B cell (primary cell): Measurements from ENCODE around the gene ELL3.
"Not testable (repeated sequence)": the region's sequence is repeated elsewhere in the genome, so short reads cannot be mapped to it uniquely, and the experiment has no call there.

Source experiments
- CTCF ChIP-seq: fragments of 200-600 bp; IDR thresholded peaks from one replicate; pipeline ENCODE4 v1.8.0; 2022; ENCODE audit warnings: antibody characterized with exemption, mild to moderate bottlenecking
- EZH2 ChIP-seq: IDR thresholded peaks from 2 replicates; pipeline ENCODE4 v1.6.1; 2012; ENCODE audit warnings: borderline replicate concordance, low read depth, mild to moderate bottlenecking, moderate library complexity, low read length; ENCODE audit not compliant: insufficient read depth, poor library complexity, severe bottlenecking

DNA sequence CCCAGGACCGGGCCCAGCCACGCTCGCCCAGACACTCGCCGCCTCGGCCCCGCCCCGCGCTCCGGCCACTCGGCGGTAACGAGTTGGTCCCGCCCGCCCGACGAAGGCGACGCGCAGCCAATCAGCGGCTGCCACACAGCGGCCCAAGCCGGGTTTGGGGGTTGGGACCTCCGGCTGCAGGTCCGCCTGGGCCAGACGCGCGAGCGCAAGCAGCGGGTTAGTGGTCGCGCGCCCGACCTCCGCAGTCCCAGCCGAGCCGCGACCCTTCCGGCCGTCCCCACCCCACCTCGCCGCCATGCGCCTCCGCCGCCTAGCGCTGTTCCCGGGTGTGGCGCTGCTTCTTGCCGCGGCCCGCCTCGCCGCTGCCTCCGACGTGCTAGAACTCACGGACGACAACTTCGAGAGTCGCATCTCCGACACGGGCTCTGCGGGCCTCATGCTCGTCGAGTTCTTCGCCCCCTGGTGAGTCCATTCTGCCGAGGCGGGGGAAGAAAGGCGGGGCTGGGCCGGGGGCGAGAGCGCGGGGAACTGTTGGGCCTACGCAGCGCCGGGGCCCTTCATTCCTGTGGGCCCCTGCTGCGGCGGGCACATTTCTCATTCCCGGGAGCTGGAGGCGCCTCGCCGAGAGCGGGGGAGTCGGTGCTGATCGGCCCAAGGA, 30.4 kb downstream of the ELL3 start, which contains the start of gene PDIA3:
- TF ChIP-seq CTCF = peak; percentile 22
- not testable (repeated sequence) for TF ChIP-seq EZH2
